Lower leg skin (tissue), 3 donors: ENCODE measurements around the gene HCN2.

ENCODE experiments used
- POLR2A ChIP-seq, 2 donors: fragments of 450-650 bp; IDR thresholded peaks; one replicate each; pipeline ENCODE4 v1.6.1; 2016 to 2017; ENCODE audit warnings: antibody characterized with exemption in 2 of 2, mild to moderate bottlenecking in 1 of 2, moderate library complexity in 1 of 2
- TF ChIP-seq, protein P1 (sequence below), 3 donors: fragments of 450-650 bp; IDR thresholded peaks; one replicate each; pipeline ENCODE4 v1.5.1; 2016; ENCODE audit warnings: antibody characterized with exemption in 3 of 3, mild to moderate bottlenecking in 3 of 3, moderate library complexity in 2 of 3

DNA sequence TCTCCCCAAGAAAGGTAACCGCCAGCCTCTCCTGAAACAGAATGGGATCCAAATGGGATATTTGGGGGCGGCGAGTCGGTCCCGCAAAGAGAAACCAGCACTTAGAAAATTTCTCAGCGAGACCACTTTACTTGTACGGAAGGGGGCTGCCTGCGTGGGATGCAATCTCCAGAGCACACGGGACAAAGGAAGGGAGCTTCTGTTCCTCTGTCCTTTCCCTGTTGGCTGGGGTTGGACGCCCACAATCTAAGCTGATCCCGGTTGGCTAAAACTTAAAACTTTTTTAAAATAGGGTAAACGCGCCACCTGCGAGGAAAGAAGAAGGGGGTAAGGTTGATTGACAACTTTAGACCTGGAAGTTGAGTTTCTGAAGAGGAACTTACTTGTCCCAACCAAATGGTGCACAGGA lies 18.1 kb upstream of the HCN2 start:
- TF ChIP-seq, protein P1, sequence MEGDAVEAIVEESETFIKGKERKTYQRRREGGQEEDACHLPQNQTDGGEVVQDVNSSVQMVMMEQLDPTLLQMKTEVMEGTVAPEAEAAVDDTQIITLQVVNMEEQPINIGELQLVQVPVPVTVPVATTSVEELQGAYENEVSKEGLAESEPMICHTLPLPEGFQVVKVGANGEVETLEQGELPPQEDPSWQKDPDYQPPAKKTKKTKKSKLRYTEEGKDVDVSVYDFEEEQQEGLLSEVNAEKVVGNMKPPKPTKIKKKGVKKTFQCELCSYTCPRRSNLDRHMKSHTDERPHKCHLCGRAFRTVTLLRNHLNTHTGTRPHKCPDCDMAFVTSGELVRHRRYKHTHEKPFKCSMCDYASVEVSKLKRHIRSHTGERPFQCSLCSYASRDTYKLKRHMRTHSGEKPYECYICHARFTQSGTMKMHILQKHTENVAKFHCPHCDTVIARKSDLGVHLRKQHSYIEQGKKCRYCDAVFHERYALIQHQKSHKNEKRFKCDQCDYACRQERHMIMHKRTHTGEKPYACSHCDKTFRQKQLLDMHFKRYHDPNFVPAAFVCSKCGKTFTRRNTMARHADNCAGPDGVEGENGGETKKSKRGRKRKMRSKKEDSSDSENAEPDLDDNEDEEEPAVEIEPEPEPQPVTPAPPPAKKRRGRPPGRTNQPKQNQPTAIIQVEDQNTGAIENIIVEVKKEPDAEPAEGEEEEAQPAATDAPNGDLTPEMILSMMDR (IDR thresholded peaks at IDR 0.05) = no peak
- no peak for TF ChIP-seq POLR2A (IDR thresholded peaks at IDR 0.05)
